Breast epithelium (tissue), 3 donors: ENCODE data around the gene TMEM17.

Experiments used
- CTCF ChIP-seq, 3 donors: fragments of 450-650 bp; IDR thresholded peaks; one replicate each; pipeline ENCODE4 v1.5.1; 2016 to 2017; ENCODE audit warnings: antibody characterized with exemption in 3 of 3, mild to moderate bottlenecking in 3 of 3, moderate library complexity in 3 of 3
- POLR2AphosphoS5 ChIP-seq, 3 donors: sonication (generic); formaldehyde crosslinking; IDR thresholded peaks; one replicate each; pipeline ENCODE4 v1.6.1; 2017; ENCODE audit warnings: antibody characterized with exemption in 3 of 3

GRCh38 chr2:62538756-62539155 is 32.8 kb upstream of the TMEM17 start:
- no peak for TF ChIP-seq POLR2AphosphoS5 (IDR thresholded peaks at IDR 0.05)
- TF ChIP-seq CTCF (IDR thresholded peaks at IDR 0.05): no peak
